ENCODE measurements around the gene CACNA1D. TPM values are rescaled to one million over a fixed set of nuclear protein-coding genes. Genes with fewer than 3 reads are reported as not detected.

CACNA1D gene
- total RNA-seq, 1 donor from 2014 or later, result 1.1 TPM

DNA sequence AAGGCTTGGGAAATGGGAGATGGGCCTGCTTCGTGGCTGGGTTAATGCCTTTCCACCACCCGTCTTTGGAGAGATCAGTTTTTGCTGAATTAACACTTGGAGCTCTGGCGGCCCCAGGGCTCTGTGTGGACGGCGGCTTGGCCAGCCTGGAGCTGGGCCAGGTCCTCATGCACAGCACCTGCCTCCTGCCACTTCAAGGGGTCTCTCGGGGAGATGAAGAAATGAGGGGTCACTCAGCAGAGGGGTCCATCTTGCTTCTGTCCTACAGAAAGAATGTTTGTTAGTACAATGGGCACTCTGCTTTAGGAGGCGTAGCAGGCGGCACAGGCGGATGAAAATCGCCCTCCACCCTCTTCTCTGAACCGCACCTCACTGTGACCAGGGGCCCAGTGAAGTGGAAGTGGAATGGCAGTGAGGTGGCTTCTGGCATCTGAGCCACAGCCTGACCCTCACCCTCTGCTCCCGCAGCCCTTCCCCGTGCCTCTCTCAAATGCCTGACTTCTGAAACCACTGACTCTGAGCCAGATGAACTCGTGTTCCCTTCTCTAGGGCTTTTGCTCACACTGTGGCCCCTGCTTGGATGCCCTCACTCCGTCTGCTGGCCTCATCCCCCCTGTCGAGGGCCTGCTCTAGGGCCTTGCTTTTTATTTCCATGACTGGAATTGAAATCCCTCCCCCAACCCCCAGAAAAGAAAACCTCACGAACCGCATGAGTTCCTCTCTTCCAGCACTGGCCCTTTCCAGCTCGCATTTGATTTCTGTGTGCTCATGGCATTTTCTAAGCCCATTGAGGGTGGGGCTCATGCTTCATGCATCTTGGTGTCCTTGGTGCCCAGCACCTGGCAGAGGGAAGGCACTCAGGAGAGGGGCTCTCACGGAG lies 309.6 kb downstream of the CACNA1D start:
- Histone ChIP-seq H3K9me3 (replicated peaks) (no peaks in the 10 kb centered on the region), H3K27ac (replicated peaks) (no peak overlapping the region), H3K4me3 (no peak overlapping the region), H3K27me3 (ENCODE audit: low read depth) (peaks cover 5% of the 10 kb centered on the region), H3K36me3 (no peaks in the 10 kb centered on the region), H3K4me1 (peaks cover 18% of the 10 kb centered on the region)
- no peak for DNase-seq
- intact Hi-C loops (cut with micrococcal nuclease), result no loop called here
- TF ChIP-seq, protein P1, sequence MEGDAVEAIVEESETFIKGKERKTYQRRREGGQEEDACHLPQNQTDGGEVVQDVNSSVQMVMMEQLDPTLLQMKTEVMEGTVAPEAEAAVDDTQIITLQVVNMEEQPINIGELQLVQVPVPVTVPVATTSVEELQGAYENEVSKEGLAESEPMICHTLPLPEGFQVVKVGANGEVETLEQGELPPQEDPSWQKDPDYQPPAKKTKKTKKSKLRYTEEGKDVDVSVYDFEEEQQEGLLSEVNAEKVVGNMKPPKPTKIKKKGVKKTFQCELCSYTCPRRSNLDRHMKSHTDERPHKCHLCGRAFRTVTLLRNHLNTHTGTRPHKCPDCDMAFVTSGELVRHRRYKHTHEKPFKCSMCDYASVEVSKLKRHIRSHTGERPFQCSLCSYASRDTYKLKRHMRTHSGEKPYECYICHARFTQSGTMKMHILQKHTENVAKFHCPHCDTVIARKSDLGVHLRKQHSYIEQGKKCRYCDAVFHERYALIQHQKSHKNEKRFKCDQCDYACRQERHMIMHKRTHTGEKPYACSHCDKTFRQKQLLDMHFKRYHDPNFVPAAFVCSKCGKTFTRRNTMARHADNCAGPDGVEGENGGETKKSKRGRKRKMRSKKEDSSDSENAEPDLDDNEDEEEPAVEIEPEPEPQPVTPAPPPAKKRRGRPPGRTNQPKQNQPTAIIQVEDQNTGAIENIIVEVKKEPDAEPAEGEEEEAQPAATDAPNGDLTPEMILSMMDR (IDR thresholded peaks at IDR 0.05; ENCODE audit: borderline replicate concordance), result no peak

DNA sequence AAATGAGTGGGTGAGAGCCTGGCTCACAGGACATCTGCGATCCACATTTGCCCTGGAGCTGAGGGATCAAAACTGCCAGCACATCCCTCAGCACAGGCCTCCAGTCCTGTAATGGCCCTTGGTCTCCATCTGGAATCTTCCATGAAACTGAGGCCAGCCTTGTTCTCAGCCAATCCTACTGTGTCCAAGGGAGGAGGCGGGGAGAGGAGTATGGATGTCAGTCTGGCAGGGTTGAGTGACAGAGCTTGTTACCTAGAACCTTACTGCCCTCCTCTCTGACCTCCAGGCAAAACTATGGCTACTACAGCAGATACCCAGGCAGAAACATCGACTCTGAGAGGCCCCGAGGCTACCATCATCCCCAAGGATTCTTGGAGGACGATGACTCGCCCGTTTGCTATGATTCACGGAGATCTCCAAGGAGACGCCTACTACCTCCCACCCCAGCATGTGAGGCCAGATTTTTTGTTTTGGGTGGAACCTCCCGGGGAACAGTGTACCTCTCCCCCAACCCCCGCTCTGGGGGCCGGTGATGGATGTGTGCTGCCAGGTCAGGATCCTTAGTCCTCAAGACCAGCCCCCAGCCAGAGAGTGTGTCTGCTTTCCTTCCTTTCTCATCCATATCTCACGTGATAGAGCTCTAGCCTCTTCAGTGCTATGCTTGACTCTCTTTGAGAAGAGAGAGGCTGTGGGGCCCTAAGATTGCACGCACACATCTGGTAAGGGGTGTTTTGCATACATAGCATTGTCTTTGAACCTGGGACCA lies 310.5 kb downstream of the CACNA1D start:
- TF ChIP-seq, protein P1 (IDR thresholded peaks at IDR 0.05; ENCODE audit: borderline replicate concordance), result no peak
- Histone ChIP-seq H3K27me3 (ENCODE audit: low read depth) (peaks cover 5% of the 10 kb centered on the region), H3K4me1 (peaks cover 18% of the 10 kb centered on the region), H3K27ac (replicated peaks) (no peak overlapping the region), H3K9me3 (replicated peaks) (no peaks in the 10 kb centered on the region), H3K4me3 (no peak overlapping the region), H3K36me3 (no peaks in the 10 kb centered on the region)
- DNase-seq, result no peak
- intact Hi-C loops (cut with micrococcal nuclease), result no loop called here

DNA sequence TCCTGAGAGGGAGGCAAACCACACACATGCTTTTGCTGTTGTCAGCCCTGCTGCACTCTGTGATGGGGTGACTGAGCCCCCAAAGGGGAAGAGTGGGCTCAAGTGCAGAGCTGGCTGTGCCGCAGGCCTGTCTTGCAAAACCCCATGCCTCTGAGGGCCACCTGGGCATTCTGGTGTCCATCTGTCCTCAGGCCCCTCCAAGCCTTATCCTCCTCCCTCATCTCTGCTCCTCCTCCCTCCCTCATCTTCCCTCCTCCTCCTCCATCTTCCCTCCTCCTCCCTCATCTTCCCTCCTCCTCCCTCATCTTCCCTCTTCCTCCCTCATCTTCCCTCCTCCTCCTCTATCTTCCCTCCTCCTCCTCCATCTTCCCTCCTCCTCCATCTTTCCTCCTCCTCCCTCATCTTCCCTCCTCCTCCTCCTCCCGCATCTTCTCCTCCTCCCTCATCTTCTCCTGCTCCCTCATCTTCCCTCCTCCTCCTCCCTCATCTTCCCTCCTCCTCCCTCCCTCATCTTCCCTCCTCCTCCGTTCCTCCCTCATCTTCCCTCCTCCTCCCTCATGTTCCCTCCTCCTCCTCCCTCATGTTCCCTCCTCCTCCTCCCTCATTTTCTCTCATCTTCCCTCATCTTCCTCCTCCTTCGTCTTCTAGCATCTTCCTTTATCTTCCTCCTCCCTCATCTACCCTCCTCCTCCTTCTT lies 311.2 kb downstream of the CACNA1D start:
- intact Hi-C loops (cut with micrococcal nuclease), result no loop called here
- no peak for DNase-seq
- Histone ChIP-seq H3K4me1 (peaks cover 18% of the 10 kb centered on the region), H3K27ac (replicated peaks) (no peak overlapping the region), H3K36me3 (no peaks in the 10 kb centered on the region), H3K27me3 (ENCODE audit: low read depth) (peaks cover 5% of the 10 kb centered on the region), H3K4me3 (no peak overlapping the region), H3K9me3 (replicated peaks) (no peaks in the 10 kb centered on the region)
- TF ChIP-seq, protein P1 (IDR thresholded peaks at IDR 0.05; ENCODE audit: borderline replicate concordance), result no peak

DNA sequence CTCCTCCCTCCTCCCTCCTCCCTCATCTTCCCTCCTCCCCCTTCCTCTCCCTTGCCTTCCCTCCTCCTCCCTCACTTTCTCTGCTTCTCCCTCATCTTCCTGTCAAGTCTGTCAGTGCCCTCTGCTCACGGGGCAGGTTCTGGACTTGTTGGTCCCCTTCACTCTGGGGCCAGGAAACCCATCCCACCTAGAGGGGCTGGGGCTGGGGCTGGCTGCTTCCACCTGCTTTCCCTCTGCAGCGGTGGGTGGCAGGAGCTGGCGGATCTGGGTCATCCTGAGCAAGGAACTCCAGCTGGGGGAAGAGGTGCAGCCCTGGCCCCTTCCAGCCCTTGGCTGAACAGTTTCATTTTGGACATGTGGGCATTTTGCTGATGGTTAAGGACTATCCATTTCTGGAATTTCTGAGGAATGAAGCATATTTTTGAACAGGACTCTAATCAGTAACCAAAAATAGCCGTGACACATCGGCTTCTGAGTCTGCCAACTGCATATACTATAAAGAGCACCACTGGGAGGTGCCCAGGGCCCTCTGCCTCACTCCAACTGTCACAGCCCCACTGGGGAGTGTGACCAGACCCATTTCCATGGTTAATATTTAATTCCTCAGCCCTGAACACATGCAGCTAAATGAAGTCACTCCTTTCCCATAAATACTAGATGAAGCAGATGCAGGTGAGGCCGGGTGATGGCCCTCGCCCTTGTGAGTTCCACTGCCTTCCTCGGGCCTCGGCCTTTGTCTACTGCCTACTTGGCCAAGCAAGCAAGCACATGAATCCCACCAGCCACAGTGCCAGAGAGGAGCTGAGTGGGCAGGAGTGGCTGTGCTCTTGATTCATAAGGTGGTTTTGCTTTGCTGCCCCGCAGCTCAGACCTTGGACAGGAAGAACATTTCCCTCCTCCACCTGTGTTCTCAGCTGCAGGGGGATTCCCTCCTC lies 312.0 kb downstream of the CACNA1D start:
- peaks cover 5% of the 10 kb centered on the region for H3K27me3 ChIP-seq (ENCODE audit: low read depth)
- no peak overlapping the region for H3K4me3 ChIP-seq
- H3K4me1 ChIP-seq, result peaks cover 18% of the 10 kb centered on the region
- no peaks in the 10 kb centered on the region for H3K9me3 ChIP-seq (replicated peaks)
- no peaks in the 10 kb centered on the region for H3K36me3 ChIP-seq
- H3K27ac ChIP-seq (replicated peaks), result peak overlapping the region; percentile 48
- intact Hi-C loops (cut with micrococcal nuclease), result no loop called here
- TF ChIP-seq, protein P1 (IDR thresholded peaks at IDR 0.05; ENCODE audit: borderline replicate concordance), result no peak
- no peak for DNase-seq
